ENCODE results near the gene ERFL.

The ERFL gene

GRCh38 chr19:41889896-41890295, 38.4 kb downstream of the ERFL start:
- DNase-seq (ENCODE audit: low read depth, low spot score), result no peak
- POLR2A ChIA-PET, result interaction anchor here (0.6 kb wide), 1 partner anchor 21 kb away, joined by 3 read pairs; no protein-coding TSS in a partner anchor
- H3K4me3 ChIP-seq (ENCODE audit: low read depth, low read length), result no peak overlapping the region
- CTCF ChIA-PET, result no interaction called here
- no peak for TF ChIP-seq CTCF (IDR thresholded peaks at IDR 0.05; ENCODE audit: insufficient read depth, low read length, missing control alignments)

- no peak overlapping the region for H3K4me3 ChIP-seq (ENCODE audit: low read depth, low read length)
- DNase-seq (ENCODE audit: low read depth, low spot score), result no peak
- ChIA-PET CTCF (interaction anchor here (1.0 kb wide), 1 partner anchor 51 kb away, joined by 3 read pairs; no protein-coding TSS in a partner anchor), POLR2A (no interaction called here)
- TF ChIP-seq CTCF (IDR thresholded peaks at IDR 0.05; ENCODE audit: insufficient read depth, low read length, missing control alignments), result no peak
Measured at GRCh38 chr19:41888926-41889325, 39.3 kb downstream of the ERFL start.

- H3K4me3 ChIP-seq (ENCODE audit: low read depth, low read length), result no peak overlapping the region
- DNase-seq (ENCODE audit: low read depth, low spot score), result no peak
- POLR2A ChIA-PET, result no interaction called here
- CTCF ChIA-PET, result interaction anchor here (0.8 to 1.4 kb wide), 3 partner anchors 14 to 70 kb away, joined by 3 to 4 read pairs (median 3); no protein-coding TSS in a partner anchor
- no peak for TF ChIP-seq CTCF (IDR thresholded peaks at IDR 0.05; ENCODE audit: insufficient read depth, low read length, missing control alignments)
Measured at GRCh38 chr19:41887711-41888382, 40.4 kb downstream of the ERFL start.

GRCh38 chr19:41886761-41887710, 41.2 kb downstream of the ERFL start:
- POLR2A ChIA-PET, result interaction anchor here (0.9 kb wide), 1 partner anchor 25 kb away, joined by 4 read pairs; no protein-coding TSS in a partner anchor
- no peak overlapping the region for H3K4me3 ChIP-seq (ENCODE audit: low read depth, low read length)
- no peak for DNase-seq (ENCODE audit: low read depth, low spot score)
- no peak for TF ChIP-seq CTCF (IDR thresholded peaks at IDR 0.05; ENCODE audit: insufficient read depth, low read length, missing control alignments)
- CTCF ChIA-PET, result interaction anchor here (1.2 to 1.5 kb wide), 4 partner anchors 11 to 71 kb away, joined by 3 to 4 read pairs (median 3); partner anchors contain the start of gene CD79A

- TF ChIP-seq CTCF (IDR thresholded peaks at IDR 0.05; ENCODE audit: insufficient read depth, low read length, missing control alignments), result peak; percentile 16
- POLR2A ChIA-PET, result interaction anchor here (0.6 to 1.3 kb wide), 5 partner anchors 9 to 24 kb away, joined by 3 to 9 read pairs (median 3); partner anchors contain the start of gene RPS19
- peak; percentile 75 for DNase-seq (ENCODE audit: low read depth, low spot score)
- peak overlapping the region; percentile 98 for H3K4me3 ChIP-seq (ENCODE audit: low read depth, low read length)
- CTCF ChIA-PET, result interaction anchor here (1.3 to 1.7 kb wide), 5 partner anchors 11 to 74 kb away, joined by 3 to 9 read pairs (median 4); no protein-coding TSS in a partner anchor
Measured at GRCh38 chr19:41883821-41884733, 44.2 kb downstream of the ERFL start.
